Muscle layer of colon (tissue), 2 donors: ENCODE results near the gene ALK.

Source experiments
- H3K27ac ChIP-seq: one replicate; pipeline ENCODE4 v1.7.0; 2013; ENCODE audit warnings: low read depth, mild to moderate bottlenecking, low read length, moderate library complexity
- H3K27me3 ChIP-seq, 2 donors: one replicate each; pipeline ENCODE4 v1.7.0; 2013; ENCODE audit warnings: low read length in 2 of 2, mild to moderate bottlenecking in 2 of 2; ENCODE audit not compliant: insufficient read depth in 2 of 2, control insufficient read depth in 1 of 2
- H3K36me3 ChIP-seq: one replicate; pipeline ENCODE4 v1.7.0; 2013; ENCODE audit warnings: mild to moderate bottlenecking, low read length; ENCODE audit not compliant: insufficient read depth
- H3K4me1 ChIP-seq: one replicate; pipeline ENCODE4 v1.7.0; 2013; ENCODE audit warnings: mild to moderate bottlenecking, low read length; ENCODE audit not compliant: insufficient read depth
- H3K4me3 ChIP-seq, 2 donors: one replicate each; pipeline ENCODE4 v1.7.0; 2013; ENCODE audit warnings: low read length in 2 of 2, low read depth in 1 of 2, mild to moderate bottlenecking in 1 of 2, moderate library complexity in 1 of 2
- H3K9ac ChIP-seq: one replicate; pipeline ENCODE4 v1.7.0; 2013; ENCODE audit warnings: low read length
- H3K9me3 ChIP-seq: one replicate; pipeline ENCODE4 v1.7.0; 2013; ENCODE audit warnings: mild to moderate bottlenecking, low read length
- donor health status: abdominal sarcoma.
- donor health status: Adenocarcinoma of cecum.

Gene ALK

GRCh38 chr2:29921560-29921915 lies at the start of gene ALK:
ALK (minus strand) TSS chr2:29921586; CDS start chr2:29920659, 927 bp downstream.
- Histone ChIP-seq H3K27ac (no peak within 1 kb of the TSS), H3K27me3 (peaks cover 8 to 51% of the 10 kb centered on the region in 2 donors), H3K4me3 (peak within 1 kb of the TSS; percentile 42 to 47), H3K9ac (no peak within 1 kb of the TSS), H3K36me3 (no peaks in the 10 kb centered on the region), H3K4me1 (peaks cover 17% of the 10 kb centered on the region), H3K9me3 (no peaks in the 10 kb centered on the region)

GRCh38 chr2:29966266-29966665 lies 44.9 kb upstream of the ALK start:
- H3K27me3 ChIP-seq = no peaks in the 10 kb centered on the region
- H3K9me3 ChIP-seq = no peaks in the 10 kb centered on the region
- no peak overlapping the region for H3K9ac ChIP-seq
- H3K4me3 ChIP-seq = no peak overlapping the region
- no peaks in the 10 kb centered on the region for H3K36me3 ChIP-seq
- no peak overlapping the region for H3K27ac ChIP-seq
- no peaks in the 10 kb centered on the region for H3K4me1 ChIP-seq

- Histone ChIP-seq H3K4me1 (no peaks in the 10 kb centered on the region), H3K27me3 (no peaks in the 10 kb centered on the region), H3K27ac (no peak overlapping the region), H3K36me3 (no peaks in the 10 kb centered on the region), H3K9ac (no peak overlapping the region), H3K9me3 (no peaks in the 10 kb centered on the region), H3K4me3 (no peak overlapping the region)
These were observed 42.7 kb upstream of the ALK start for GRCh38 chr2:29963972-29964570.

- H3K36me3 ChIP-seq = no peaks in the 10 kb centered on the region
These were observed 41.5 kb upstream of the ALK start for GRCh38 chr2:29962922-29963321.

GRCh38 chr2:29954316-29954715 lies 32.9 kb upstream of the ALK start:
- no peak overlapping the region for H3K4me3 ChIP-seq
- H3K27me3 ChIP-seq = no peaks in the 10 kb centered on the region
- H3K9ac ChIP-seq = no peak overlapping the region
- no peaks in the 10 kb centered on the region for H3K9me3 ChIP-seq
- H3K36me3 ChIP-seq = no peaks in the 10 kb centered on the region
- no peak overlapping the region for H3K27ac ChIP-seq
- no peaks in the 10 kb centered on the region for H3K4me1 ChIP-seq

More at GRCh38 chr2:29962922-29963321, 41.5 kb upstream of the ALK start:
- Histone ChIP-seq H3K9ac (no peak overlapping the region), H3K9me3 (no peaks in the 10 kb centered on the region), H3K4me1 (no peaks in the 10 kb centered on the region), H3K4me3 (no peak overlapping the region), H3K27ac (no peak overlapping the region), H3K27me3 (no peaks in the 10 kb centered on the region)

- H3K27ac ChIP-seq = no peak overlapping the region
- H3K27me3 ChIP-seq = no peaks in the 10 kb centered on the region
- H3K4me3 ChIP-seq = no peak overlapping the region
- H3K9me3 ChIP-seq = no peaks in the 10 kb centered on the region
- no peaks in the 10 kb centered on the region for H3K4me1 ChIP-seq
- no peaks in the 10 kb centered on the region for H3K36me3 ChIP-seq
- H3K9ac ChIP-seq = no peak overlapping the region
These were observed 31.6 kb upstream of the ALK start for GRCh38 chr2:29952973-29953372.

GRCh38 chr2:29951576-29951975 lies 30.2 kb upstream of the ALK start:
- Histone ChIP-seq H3K27ac (no peak overlapping the region), H3K9me3 (no peaks in the 10 kb centered on the region), H3K27me3 (no peaks in the 10 kb centered on the region)

GRCh38 chr2:29950481-29950880 lies 29.1 kb upstream of the ALK start:
- no peaks in the 10 kb centered on the region for H3K27me3 ChIP-seq
- no peaks in the 10 kb centered on the region for H3K9me3 ChIP-seq
- no peak overlapping the region for H3K4me3 ChIP-seq
- H3K4me1 ChIP-seq = no peaks in the 10 kb centered on the region
- no peak overlapping the region for H3K9ac ChIP-seq
- no peaks in the 10 kb centered on the region for H3K36me3 ChIP-seq
- H3K27ac ChIP-seq = no peak overlapping the region

More at GRCh38 chr2:29951576-29951975, 30.2 kb upstream of the ALK start:
- H3K9ac ChIP-seq = no peak overlapping the region
- no peaks in the 10 kb centered on the region for H3K36me3 ChIP-seq
- H3K4me3 ChIP-seq = no peak overlapping the region
- no peaks in the 10 kb centered on the region for H3K4me1 ChIP-seq

- Histone ChIP-seq H3K27ac (no peak overlapping the region), H3K27me3 (no peaks in the 10 kb centered on the region), H3K9ac (no peak overlapping the region), H3K9me3 (no peaks in the 10 kb centered on the region), H3K4me3 (no peak overlapping the region), H3K4me1 (no peaks in the 10 kb centered on the region), H3K36me3 (no peaks in the 10 kb centered on the region)
These were observed 27.7 kb upstream of the ALK start for GRCh38 chr2:29949042-29949441.

GRCh38 chr2:29946505-29946904 lies 25.1 kb upstream of the ALK start:
- Histone ChIP-seq H3K4me3 (no peak overlapping the region), H3K36me3 (no peaks in the 10 kb centered on the region), H3K27me3 (no peaks in the 10 kb centered on the region), H3K9me3 (no peaks in the 10 kb centered on the region), H3K4me1 (no peaks in the 10 kb centered on the region), H3K9ac (no peak overlapping the region), H3K27ac (no peak overlapping the region)

GRCh38 chr2:29942711-29943110 lies 21.3 kb upstream of the ALK start:
- H3K9ac ChIP-seq = no peak overlapping the region

GRCh38 chr2:29940706-29941105 lies 19.3 kb upstream of the ALK start:
- no peaks in the 10 kb centered on the region for H3K36me3 ChIP-seq
- H3K9me3 ChIP-seq = no peaks in the 10 kb centered on the region
- peaks cover 6% of the 10 kb centered on the region for H3K4me1 ChIP-seq
- no peaks in the 10 kb centered on the region for H3K27me3 ChIP-seq
- no peak overlapping the region for H3K9ac ChIP-seq
- no peak overlapping the region for H3K27ac ChIP-seq
- no peak overlapping the region for H3K4me3 ChIP-seq

More at GRCh38 chr2:29942711-29943110, 21.3 kb upstream of the ALK start:
- H3K4me3 ChIP-seq = no peak overlapping the region
- H3K9me3 ChIP-seq = no peaks in the 10 kb centered on the region
- H3K36me3 ChIP-seq = no peaks in the 10 kb centered on the region
- H3K27ac ChIP-seq = no peak overlapping the region
- no peaks in the 10 kb centered on the region for H3K27me3 ChIP-seq
- H3K4me1 ChIP-seq = peaks cover 6% of the 10 kb centered on the region
